ENCODE results near the gene COL27A1. TPM values are rescaled to one million over a fixed set of nuclear protein-coding genes. Genes with fewer than 3 reads are reported as not detected.

COL27A1 gene
- total RNA-seq, 2 experiments from 2014 or later: 8.4 to 9.7 TPM

- ATAC-seq (no peak), DNase-seq (no peak)
- ChIA-PET POLR2A (interaction anchor here (1.0 to 4.2 kb wide), 9 partner anchors 10 to 38 kb away, joined by 3 to 21 read pairs (median 4); no protein-coding TSS in a partner anchor), CTCF (no interaction called here)
- Mint-ChIP-seq H3K27ac (peak overlapping the region; percentile 67), H3K4me1 (ENCODE audit: low read depth) (peaks cover 55% of the 10 kb centered on the region), H3K9me3 (no peaks in the 10 kb centered on the region), H3K4me3 (no peak overlapping the region), H3K36me3 (ENCODE audit: low read depth) (peaks cover 70% of the 10 kb centered on the region), H3K27me3 (no peaks in the 10 kb centered on the region)
- intact Hi-C loops (cut with micrococcal nuclease): no loop called here
- TF ChIP-seq, protein P1, sequence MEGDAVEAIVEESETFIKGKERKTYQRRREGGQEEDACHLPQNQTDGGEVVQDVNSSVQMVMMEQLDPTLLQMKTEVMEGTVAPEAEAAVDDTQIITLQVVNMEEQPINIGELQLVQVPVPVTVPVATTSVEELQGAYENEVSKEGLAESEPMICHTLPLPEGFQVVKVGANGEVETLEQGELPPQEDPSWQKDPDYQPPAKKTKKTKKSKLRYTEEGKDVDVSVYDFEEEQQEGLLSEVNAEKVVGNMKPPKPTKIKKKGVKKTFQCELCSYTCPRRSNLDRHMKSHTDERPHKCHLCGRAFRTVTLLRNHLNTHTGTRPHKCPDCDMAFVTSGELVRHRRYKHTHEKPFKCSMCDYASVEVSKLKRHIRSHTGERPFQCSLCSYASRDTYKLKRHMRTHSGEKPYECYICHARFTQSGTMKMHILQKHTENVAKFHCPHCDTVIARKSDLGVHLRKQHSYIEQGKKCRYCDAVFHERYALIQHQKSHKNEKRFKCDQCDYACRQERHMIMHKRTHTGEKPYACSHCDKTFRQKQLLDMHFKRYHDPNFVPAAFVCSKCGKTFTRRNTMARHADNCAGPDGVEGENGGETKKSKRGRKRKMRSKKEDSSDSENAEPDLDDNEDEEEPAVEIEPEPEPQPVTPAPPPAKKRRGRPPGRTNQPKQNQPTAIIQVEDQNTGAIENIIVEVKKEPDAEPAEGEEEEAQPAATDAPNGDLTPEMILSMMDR (IDR thresholded peaks at IDR 0.05): no peak
These were observed 201.5 kb downstream of the COL27A1 start for GRCh38 chr9:114356792-114357191.

GRCh38 chr9:114357360-114357759, 202.0 kb downstream of the COL27A1 start:
- TF ChIP-seq, protein P1 (IDR thresholded peaks at IDR 0.05): no peak
- peaks cover 53% of the 10 kb centered on the region for H3K4me1 Mint-ChIP-seq (ENCODE audit: low read depth)
- ChIA-PET POLR2A (interaction anchor here (4.2 kb wide), 1 partner anchor 10 kb away, joined by 21 read pairs; no protein-coding TSS in a partner anchor), CTCF (no interaction called here)
- no peaks in the 10 kb centered on the region for H3K9me3 Mint-ChIP-seq
- H3K4me3 Mint-ChIP-seq: no peak overlapping the region
- peak overlapping the region; percentile 47 for H3K27ac Mint-ChIP-seq
- H3K36me3 Mint-ChIP-seq (ENCODE audit: low read depth): peaks cover 69% of the 10 kb centered on the region
- DNase-seq (no peak), ATAC-seq (no peak)
- intact Hi-C loops (cut with micrococcal nuclease): no loop called here
- H3K27me3 Mint-ChIP-seq: no peaks in the 10 kb centered on the region

DNA sequence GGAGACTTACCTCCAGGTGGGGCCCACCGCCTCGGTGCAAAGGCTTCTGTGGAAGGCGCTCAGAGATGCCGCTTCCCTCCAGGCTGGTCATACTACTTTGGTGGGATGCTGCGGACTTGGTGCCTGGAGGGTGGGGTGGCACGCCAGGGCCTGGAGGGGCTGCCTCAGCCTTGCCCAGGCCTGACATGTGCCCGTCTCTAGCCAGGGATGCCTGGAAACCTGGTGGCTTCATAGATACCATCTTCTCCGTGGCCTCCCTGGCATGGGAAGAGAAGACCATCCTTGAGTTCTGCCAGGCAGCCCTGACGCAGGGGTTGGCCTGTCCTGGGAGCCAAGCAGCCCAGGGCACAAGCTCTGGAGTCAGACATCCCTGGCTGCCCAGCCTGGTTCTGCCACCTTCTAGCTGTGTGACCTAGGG, 202.6 kb downstream of the COL27A1 start:
- CTCF ChIA-PET: no interaction called here
- TF ChIP-seq, protein P1 (IDR thresholded peaks at IDR 0.05): no peak
- no peaks in the 10 kb centered on the region for H3K9me3 Mint-ChIP-seq
- POLR2A ChIA-PET: interaction anchor here (1.0 to 4.2 kb wide), 4 partner anchors 10 to 38 kb away, joined by 3 to 21 read pairs (median 4); no protein-coding TSS in a partner anchor
- intact Hi-C loops (cut with micrococcal nuclease): no loop called here
- H3K36me3 Mint-ChIP-seq (ENCODE audit: low read depth): peaks cover 71% of the 10 kb centered on the region
- DNase-seq (no peak), ATAC-seq (no peak)
- H3K4me1 Mint-ChIP-seq (ENCODE audit: low read depth): peaks cover 52% of the 10 kb centered on the region
- no peaks in the 10 kb centered on the region for H3K27me3 Mint-ChIP-seq
- H3K4me3 Mint-ChIP-seq: no peak overlapping the region
- H3K27ac Mint-ChIP-seq: peak overlapping the region; percentile 97

DNA sequence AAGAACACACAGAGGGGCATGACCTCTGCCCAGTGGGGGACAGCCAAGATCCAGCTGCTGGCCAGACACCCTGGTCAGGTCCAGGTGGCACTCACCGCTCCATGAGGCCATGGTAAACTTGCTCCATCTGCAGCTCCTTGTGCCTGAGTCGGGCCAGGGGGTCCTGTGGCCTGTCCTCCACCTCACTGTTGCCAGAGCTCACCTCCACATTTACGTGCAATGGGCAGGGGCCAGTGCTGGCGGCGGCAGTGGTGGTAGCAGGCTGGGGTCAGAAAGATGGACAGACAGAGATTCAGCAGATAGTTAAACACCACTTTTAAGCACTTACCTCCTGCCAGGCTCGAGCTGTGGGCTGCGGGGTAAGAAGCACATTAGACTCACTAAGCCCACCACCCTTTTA, 204.5 kb downstream of the COL27A1 start:
- TF ChIP-seq, protein P1 (IDR thresholded peaks at IDR 0.05): no peak
- Mint-ChIP-seq H3K4me3 (no peak overlapping the region), H3K27me3 (no peaks in the 10 kb centered on the region), H3K9me3 (no peaks in the 10 kb centered on the region), H3K4me1 (ENCODE audit: low read depth) (peaks cover 64% of the 10 kb centered on the region), H3K36me3 (ENCODE audit: low read depth) (peaks cover 80% of the 10 kb centered on the region), H3K27ac (peak overlapping the region; percentile 97)
- DNase-seq (no peak), ATAC-seq (no peak)
- ChIA-PET CTCF (no interaction called here), POLR2A (interaction anchor here (1.0 to 1.3 kb wide), 4 partner anchors 9 to 28 kb away, joined by 4 read pairs; partner anchors contain the start of gene AKNA)
- intact Hi-C loops (cut with micrococcal nuclease): no loop called here

GRCh38 chr9:114361542-114361941, 206.2 kb downstream of the COL27A1 start:
- Mint-ChIP-seq H3K36me3 (ENCODE audit: low read depth) (peaks cover 88% of the 10 kb centered on the region), H3K27ac (peak overlapping the region; percentile 97), H3K27me3 (no peaks in the 10 kb centered on the region), H3K4me1 (ENCODE audit: low read depth) (peaks cover 71% of the 10 kb centered on the region), H3K4me3 (no peak overlapping the region), H3K9me3 (no peaks in the 10 kb centered on the region)
- intact Hi-C loops (cut with micrococcal nuclease): no loop called here
- DNase-seq (no peak), ATAC-seq (no peak)
- TF ChIP-seq, protein P1 (IDR thresholded peaks at IDR 0.05): no peak
- ChIA-PET CTCF (no interaction called here), POLR2A (interaction anchor here (0.9 to 14.2 kb wide), 5 partner anchors 8 to 26 kb away, joined by 4 to 351 read pairs (median 30); partner anchors contain the start of gene AKNA)

Small RNA genes lying within 50 kb of the gene (microRNA-seq; reads per million reads assigned to microRNA genes)
- 267 reads per million, percentile 78 among the genes with 10 or more reads in this experiment for gene MIR455 (ENCODE audit: borderline microRNAs expressed, borderline replicate concordance)

Other genes with a start within 250 kb of the COL27A1 start
- gene AMBP, start 77.2 kb upstream of the COL27A1 start, total RNA-seq: not detected
- not detected for gene KIF12, start 56.2 kb upstream of the COL27A1 start, total RNA-seq
- gene ORM1, start 167.6 kb downstream of the COL27A1 start, total RNA-seq: not detected
- not detected for gene ORM2, start 174.3 kb downstream of the COL27A1 start, total RNA-seq
- 100 to 1,000 TPM; 166 to 167 TPM for gene AKNA, start 232.4 kb downstream of the COL27A1 start, total RNA-seq